HL-60 (cell line): ENCODE measurements around the gene TRAPPC3L.

Source experiments
- DNase-seq, 2 experiments: peaks; one replicate each; pipeline ENCODE4 v3.0.0-alpha.2; 2010 to 2020; ENCODE audit warnings: low read depth in 1 of 2, low spot score in 1 of 2
- H3K27ac ChIP-seq: fragments of 250-450 bp; sonication (Bioruptor Pico); replicated peaks from 2 replicates; pipeline ENCODE4 v1.5.1; 2020; ENCODE audit warnings: mild to moderate bottlenecking, moderate library complexity
- H3K27me3 ChIP-seq: fragments of 250-450 bp; sonication (Bioruptor Pico); 2 replicates; pipeline ENCODE4 v1.5.1; 2021; ENCODE audit warnings: mild to moderate bottlenecking, moderate library complexity; ENCODE audit not compliant: insufficient read depth, poor library complexity, severe bottlenecking
- H3K4me3 ChIP-seq: replicated peaks from 2 replicates; pipeline ENCODE4 v1.5.1; 2011; ENCODE audit warnings: mild to moderate bottlenecking, control low read depth, low read length; ENCODE audit not compliant: insufficient read depth
- GABPA ChIP-seq: IDR thresholded peaks from 2 replicates; pipeline ENCODE4 v1.6.1; 2012; ENCODE audit warnings: low read depth
- POLR2AphosphoS5 ChIP-seq: IDR thresholded peaks from 2 replicates; pipeline ENCODE4 v1.6.1; 2012; ENCODE audit warnings: low read depth
- SPI1 ChIP-seq: IDR thresholded peaks from 2 replicates; pipeline ENCODE4 v1.6.1; 2012; ENCODE audit warnings: low read depth, mild to moderate bottlenecking, borderline replicate concordance
- TF ChIP-seq, protein P1 (sequence below): IDR thresholded peaks from one replicate; pipeline ENCODE4 v1.5.1; 2011; ENCODE audit warnings: low read length, control low read depth, inconsistent platforms; ENCODE audit not compliant: insufficient read depth
- TF ChIP-seq, protein P2 (sequence below): IDR thresholded peaks from 2 replicates; pipeline ENCODE4 v1.6.1; 2012; ENCODE audit warnings: low read depth; ENCODE audit not compliant: insufficient replicate concordance

TRAPPC3L gene

DNA sequence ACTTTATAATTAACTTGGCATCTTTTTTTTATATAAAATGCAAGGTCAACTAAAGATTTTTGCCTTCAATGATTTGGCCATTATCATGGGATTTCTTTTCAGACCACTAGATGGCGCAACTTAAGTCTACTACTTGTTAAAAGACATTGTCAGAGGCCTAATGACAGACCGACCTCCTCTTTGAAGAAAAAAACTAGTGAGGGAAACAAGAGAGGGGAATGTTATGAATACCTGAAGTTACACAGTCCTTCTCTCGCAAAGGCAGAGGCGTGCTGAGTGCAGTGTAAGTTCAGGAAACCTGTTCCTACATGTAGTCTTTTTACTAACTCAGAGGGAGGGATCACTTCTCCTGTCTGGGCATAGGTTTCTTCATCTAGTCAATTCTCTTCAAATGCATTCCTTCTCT is 9.3 kb downstream of the TRAPPC3L start:
- Histone ChIP-seq H3K4me3 (no peak overlapping the region), H3K27me3 (no peaks in the 10 kb centered on the region), H3K27ac (no peak overlapping the region)
- TF ChIP-seq SPI1 = no peak
- TF ChIP-seq, protein P1, sequence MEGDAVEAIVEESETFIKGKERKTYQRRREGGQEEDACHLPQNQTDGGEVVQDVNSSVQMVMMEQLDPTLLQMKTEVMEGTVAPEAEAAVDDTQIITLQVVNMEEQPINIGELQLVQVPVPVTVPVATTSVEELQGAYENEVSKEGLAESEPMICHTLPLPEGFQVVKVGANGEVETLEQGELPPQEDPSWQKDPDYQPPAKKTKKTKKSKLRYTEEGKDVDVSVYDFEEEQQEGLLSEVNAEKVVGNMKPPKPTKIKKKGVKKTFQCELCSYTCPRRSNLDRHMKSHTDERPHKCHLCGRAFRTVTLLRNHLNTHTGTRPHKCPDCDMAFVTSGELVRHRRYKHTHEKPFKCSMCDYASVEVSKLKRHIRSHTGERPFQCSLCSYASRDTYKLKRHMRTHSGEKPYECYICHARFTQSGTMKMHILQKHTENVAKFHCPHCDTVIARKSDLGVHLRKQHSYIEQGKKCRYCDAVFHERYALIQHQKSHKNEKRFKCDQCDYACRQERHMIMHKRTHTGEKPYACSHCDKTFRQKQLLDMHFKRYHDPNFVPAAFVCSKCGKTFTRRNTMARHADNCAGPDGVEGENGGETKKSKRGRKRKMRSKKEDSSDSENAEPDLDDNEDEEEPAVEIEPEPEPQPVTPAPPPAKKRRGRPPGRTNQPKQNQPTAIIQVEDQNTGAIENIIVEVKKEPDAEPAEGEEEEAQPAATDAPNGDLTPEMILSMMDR = peak; percentile 52
- DNase-seq = peak; percentile 17 to 55

DNA sequence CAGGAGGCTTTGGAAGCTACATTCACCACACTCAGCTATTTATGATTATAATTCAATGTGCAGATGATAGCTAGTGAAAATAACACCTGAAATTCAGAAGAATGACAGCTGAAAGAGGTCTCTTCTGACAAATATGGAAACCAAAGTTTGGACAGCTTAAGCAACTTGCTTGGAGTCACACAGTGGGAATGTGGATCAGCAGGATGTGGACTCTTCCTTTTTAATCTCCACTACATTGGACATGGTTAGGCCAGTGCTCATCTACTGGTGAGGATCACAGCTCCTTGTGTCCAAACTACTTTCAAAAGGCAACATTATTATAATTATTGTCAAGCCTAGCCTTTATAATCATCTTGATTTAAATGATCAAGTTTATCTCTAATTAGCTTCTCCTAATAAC is 10.4 kb downstream of the TRAPPC3L start:
- no peak overlapping the region for H3K27ac ChIP-seq
- no peak overlapping the region for H3K4me3 ChIP-seq
- DNase-seq = no peak
- H3K27me3 ChIP-seq = no peaks in the 10 kb centered on the region
- TF ChIP-seq, protein P1 = no peak
- no peak for TF ChIP-seq POLR2AphosphoS5
- TF ChIP-seq, protein P2, sequence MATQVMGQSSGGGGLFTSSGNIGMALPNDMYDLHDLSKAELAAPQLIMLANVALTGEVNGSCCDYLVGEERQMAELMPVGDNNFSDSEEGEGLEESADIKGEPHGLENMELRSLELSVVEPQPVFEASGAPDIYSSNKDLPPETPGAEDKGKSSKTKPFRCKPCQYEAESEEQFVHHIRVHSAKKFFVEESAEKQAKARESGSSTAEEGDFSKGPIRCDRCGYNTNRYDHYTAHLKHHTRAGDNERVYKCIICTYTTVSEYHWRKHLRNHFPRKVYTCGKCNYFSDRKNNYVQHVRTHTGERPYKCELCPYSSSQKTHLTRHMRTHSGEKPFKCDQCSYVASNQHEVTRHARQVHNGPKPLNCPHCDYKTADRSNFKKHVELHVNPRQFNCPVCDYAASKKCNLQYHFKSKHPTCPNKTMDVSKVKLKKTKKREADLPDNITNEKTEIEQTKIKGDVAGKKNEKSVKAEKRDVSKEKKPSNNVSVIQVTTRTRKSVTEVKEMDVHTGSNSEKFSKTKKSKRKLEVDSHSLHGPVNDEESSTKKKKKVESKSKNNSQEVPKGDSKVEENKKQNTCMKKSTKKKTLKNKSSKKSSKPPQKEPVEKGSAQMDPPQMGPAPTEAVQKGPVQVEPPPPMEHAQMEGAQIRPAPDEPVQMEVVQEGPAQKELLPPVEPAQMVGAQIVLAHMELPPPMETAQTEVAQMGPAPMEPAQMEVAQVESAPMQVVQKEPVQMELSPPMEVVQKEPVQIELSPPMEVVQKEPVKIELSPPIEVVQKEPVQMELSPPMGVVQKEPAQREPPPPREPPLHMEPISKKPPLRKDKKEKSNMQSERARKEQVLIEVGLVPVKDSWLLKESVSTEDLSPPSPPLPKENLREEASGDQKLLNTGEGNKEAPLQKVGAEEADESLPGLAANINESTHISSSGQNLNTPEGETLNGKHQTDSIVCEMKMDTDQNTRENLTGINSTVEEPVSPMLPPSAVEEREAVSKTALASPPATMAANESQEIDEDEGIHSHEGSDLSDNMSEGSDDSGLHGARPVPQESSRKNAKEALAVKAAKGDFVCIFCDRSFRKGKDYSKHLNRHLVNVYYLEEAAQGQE = no peak
- no peak for TF ChIP-seq GABPA
- TF ChIP-seq SPI1 = no peak

DNA sequence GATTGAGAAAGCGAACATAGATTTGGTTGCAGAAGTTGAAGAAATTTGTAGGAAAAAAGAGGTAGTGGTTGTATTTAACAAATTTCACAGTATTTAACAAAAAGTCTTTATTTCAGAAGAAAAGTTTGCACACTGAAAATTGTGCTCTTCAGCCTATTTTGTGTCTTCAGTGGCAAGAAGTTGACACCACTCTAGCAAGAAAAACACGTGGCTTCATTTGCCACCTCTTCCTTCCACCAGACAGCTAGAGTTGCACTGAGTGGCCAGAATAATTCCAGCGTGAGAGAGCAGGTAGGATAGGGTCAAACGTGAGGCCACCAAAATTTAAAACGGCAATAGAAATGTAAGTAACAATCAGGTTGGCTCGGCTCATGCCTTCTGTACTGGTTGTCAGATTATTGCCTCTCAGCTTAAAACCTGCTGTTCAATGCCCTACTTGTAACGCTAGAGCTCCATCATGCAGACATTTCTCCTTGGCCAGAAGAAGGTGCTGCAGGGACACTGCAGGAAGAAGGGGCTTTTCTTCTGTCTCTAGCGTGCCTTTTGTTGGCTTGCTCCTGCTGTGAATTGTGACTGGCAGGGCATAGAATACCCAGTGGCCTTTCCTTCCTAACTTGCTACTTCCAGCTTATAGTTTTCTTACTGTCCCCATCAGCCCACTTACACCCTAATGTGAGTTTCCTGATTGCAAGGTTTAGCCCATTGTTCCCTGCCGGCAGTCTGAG is 12.1 kb downstream of the TRAPPC3L start:
- Histone ChIP-seq H3K4me3 (no peak overlapping the region), H3K27ac (no peak overlapping the region), H3K27me3 (no peaks in the 10 kb centered on the region)
- TF ChIP-seq, protein P2 = no peak
- TF ChIP-seq SPI1 (peak; percentile 29; the same call in 1 of the 2 replicates), GABPA (no peak), POLR2AphosphoS5 (no peak)
- TF ChIP-seq, protein P1 = no peak
- no peak for DNase-seq
